HepG2 (cell line): Measurements from ENCODE around the gene RBM8A. TPM values are rescaled to one million over a fixed set of nuclear protein-coding genes. Genes with fewer than 3 reads are reported as not detected.

ENCODE experiments used
- BCL6 ChIP-seq: IDR thresholded peaks from 2 replicates; pipeline ENCODE4 v1.6.1; 2016; ENCODE audit warnings: missing genetic modification reagents, missing compliant biosample characterization
- CREB1 ChIP-seq, 2 experiments: fragments of 450-650 bp in 1 of 2; IDR thresholded peaks; 2 replicates each; pipeline ENCODE4 v1.6.1; 2016 to 2017; ENCODE audit warnings: control low read depth in 1 of 2, mild to moderate bottlenecking in 1 of 2, missing compliant biosample characterization in 1 of 2, missing genetic modification characterization in 1 of 2
- FOXA3 ChIP-seq: IDR thresholded peaks from 2 replicates; pipeline ENCODE4 v1.6.1; 2016; ENCODE audit warnings: missing genetic modification reagents, missing compliant biosample characterization
- HNRNPUL1 ChIP-seq: fragments of 200-400 bp; formaldehyde crosslinking; IDR thresholded peaks from 2 replicates; pipeline ENCODE4 v1.6.1; 2017; ENCODE audit warnings: low read depth, mild to moderate bottlenecking, low read length, moderate library complexity
- JDP2 ChIP-seq: sonication (generic); formaldehyde crosslinking; IDR thresholded peaks from 2 replicates; pipeline ENCODE4 v1.8.1; 2022; ENCODE audit warnings: missing genetic modification reagents, borderline replicate concordance
- KDM5B ChIP-seq: sonication (generic); formaldehyde crosslinking; IDR thresholded peaks from 2 replicates; pipeline ENCODE4 v1.4.0; 2020; ENCODE audit warnings: missing genetic modification reagents, mild to moderate bottlenecking, borderline replicate concordance
- MAF1 ChIP-seq: sonication (generic); formaldehyde crosslinking; IDR thresholded peaks from 2 replicates; pipeline ENCODE4 v1.5.0; 2020; ENCODE audit warnings: missing genetic modification reagents, borderline replicate concordance
- MAFG ChIP-seq: sonication (generic); formaldehyde crosslinking; IDR thresholded peaks from 2 replicates; pipeline ENCODE4 v1.5.1; 2020; ENCODE audit warnings: mild to moderate bottlenecking, missing genetic modification reagents
- NFKB2 ChIP-seq: sonication (generic); formaldehyde crosslinking; IDR thresholded peaks from 2 replicates; pipeline ENCODE4 v1.4.0; 2020; ENCODE audit warnings: missing genetic modification reagents, borderline replicate concordance
- YEATS2 ChIP-seq: sonication (generic); formaldehyde crosslinking; IDR thresholded peaks from 2 replicates; pipeline ENCODE4 v1.4.0; 2020; ENCODE audit warnings: missing genetic modification reagents, borderline replicate concordance
- ZBTB1 ChIP-seq: sonication (generic); formaldehyde crosslinking; IDR thresholded peaks from 2 replicates; pipeline ENCODE4 v1.4.0; 2020; ENCODE audit warnings: missing genetic modification reagents, borderline replicate concordance
- ZFP90 ChIP-seq: sonication (generic); formaldehyde crosslinking; IDR thresholded peaks from 2 replicates; pipeline ENCODE4 v1.8.0; 2022; ENCODE audit warnings: missing genetic modification reagents, mild to moderate bottlenecking, inconsistent platforms, borderline replicate concordance
- ZNF124 ChIP-seq: sonication (generic); formaldehyde crosslinking; IDR thresholded peaks from 2 replicates; pipeline ENCODE4 v1.4.0; 2020; ENCODE audit warnings: missing genetic modification reagents
- ZNF232 ChIP-seq: sonication (generic); formaldehyde crosslinking; IDR thresholded peaks from 2 replicates; pipeline ENCODE4 v1.4.0; 2020; ENCODE audit warnings: missing genetic modification reagents, borderline replicate concordance
- ZNF256 ChIP-seq: sonication (generic); formaldehyde crosslinking; conservative IDR thresholded peaks from 2 replicates; pipeline ENCODE4 v1.4.0; 2020; ENCODE audit warnings: missing genetic modification reagents
- ZNF30 ChIP-seq: sonication (generic); formaldehyde crosslinking; IDR thresholded peaks from 2 replicates; pipeline ENCODE4 v1.5.0; 2020; ENCODE audit warnings: mild to moderate bottlenecking, missing genetic modification reagents
- ZNF546 ChIP-seq: sonication (generic); formaldehyde crosslinking; conservative IDR thresholded peaks from 2 replicates; pipeline ENCODE4 v1.8.1; 2023; ENCODE audit warnings: mild to moderate bottlenecking, missing genetic modification reagents
- ZNF556 ChIP-seq: sonication (generic); formaldehyde crosslinking; IDR thresholded peaks from 2 replicates; pipeline ENCODE4 v1.4.0; 2020; ENCODE audit warnings: mild to moderate bottlenecking, missing genetic modification reagents, borderline replicate concordance
- ZNF557 ChIP-seq: sonication (generic); formaldehyde crosslinking; IDR thresholded peaks from 2 replicates; pipeline ENCODE4 v1.4.0; 2020; ENCODE audit warnings: missing genetic modification reagents
- ZNF746 ChIP-seq: sonication (generic); formaldehyde crosslinking; IDR thresholded peaks from 2 replicates; pipeline ENCODE4 v1.8.0; 2022; ENCODE audit warnings: mild to moderate bottlenecking, missing genetic modification reagents
- ZNF879 ChIP-seq: sonication (generic); formaldehyde crosslinking; IDR thresholded peaks from 2 replicates; pipeline ENCODE4 v1.8.1; 2023; ENCODE audit warnings: missing genetic modification reagents
- polyA plus RNA-seq, 8 experiments: library from polyadenylated mRNA; depleted of rRNA in 3 of 8; stranded (reverse) in 7 of 8; unstranded in 1 of 8; fragments of >200 nt; fragmentation: Illumina TruSeq in 4 of 8; extraction: Trizol in 4 of 8; gene quantifications; 2 replicates each; pipeline versions ENCODE4 v1.2.1 to v1.2.3, GENCODE V29; 2011 to 2016; ENCODE audit warnings: low read depth in 4 of 8, missing spikeins in 1 of 8, mixed read lengths in 1 of 8; ENCODE audit not compliant: insufficient read depth in 1 of 8
- total RNA-seq, 5 experiments: library from RNA; depleted of rRNA; stranded (reverse); fragments of >200 nt; fragmentation: Illumina TruSeq; extraction: Trizol; gene quantifications; 2 replicates each; pipeline ENCODE4 v1.2.3, GENCODE V29; 2016; ENCODE audit warnings: low read depth in 1 of 5
- TF ChIP-seq, protein P1 (sequence below): IDR thresholded peaks from 2 replicates; pipeline ENCODE4 v1.6.1; 2012; ENCODE audit warnings: inconsistent platforms
- TF ChIP-seq, protein P2 (sequence below): sonication (generic); formaldehyde crosslinking; IDR thresholded peaks from 2 replicates; pipeline ENCODE4 v1.8.1; 2023; ENCODE audit warnings: mild to moderate bottlenecking, inconsistent platforms, moderate library complexity, missing genetic modification reagents, borderline replicate concordance
- TF ChIP-seq, protein P3 (sequence below): sonication (generic); formaldehyde crosslinking; IDR thresholded peaks from 2 replicates; pipeline ENCODE4 v1.4.0; 2020; ENCODE audit warnings: missing genetic modification reagents
- TF ChIP-seq, protein P4 (sequence below): sonication (generic); formaldehyde crosslinking; IDR thresholded peaks from 2 replicates; pipeline ENCODE4 v1.4.0; 2020; ENCODE audit warnings: missing genetic modification reagents

RBM8A gene
- total and polyA plus RNA-seq, 2 of the 13 experiments (the other 11 are each of a cell fraction or from before 2014, with no cell fraction given) = 106 to 162 TPM

DNA sequence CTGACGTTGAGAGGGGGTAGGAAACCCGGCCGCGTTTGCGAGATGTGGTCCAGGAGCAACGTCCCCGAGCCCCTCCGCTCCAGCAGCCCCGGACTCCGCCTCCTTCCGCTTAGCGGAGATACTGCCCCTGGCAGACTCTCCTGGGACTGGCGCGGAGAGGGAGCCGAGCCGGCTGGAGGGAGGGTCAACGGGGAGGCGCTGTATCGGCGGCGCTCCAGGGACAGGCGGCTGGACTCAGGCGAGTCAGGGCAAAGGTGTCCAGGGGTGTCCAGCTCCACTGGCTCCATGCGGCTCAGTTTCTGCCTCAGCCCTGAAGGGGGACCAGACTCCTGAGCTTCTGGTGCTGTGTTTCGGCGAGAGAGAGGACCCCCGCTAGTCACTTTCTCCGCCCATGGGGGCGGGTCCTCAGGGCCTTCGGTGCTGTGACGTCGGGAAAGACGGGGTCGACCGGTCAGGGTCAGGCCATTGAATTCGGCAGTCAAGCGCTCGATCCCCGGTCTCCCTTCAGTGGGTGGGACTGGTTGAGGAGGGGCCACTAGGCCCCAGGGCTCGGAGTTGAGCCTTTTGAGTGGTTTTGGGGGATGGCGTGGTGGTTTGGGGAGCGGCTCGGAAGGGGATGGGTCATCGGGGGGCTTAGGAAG is 33.3 kb upstream of the RBM8A start (continued):
- 0 out of 2 replicates have a peak, but pooled peaks have one; percentile 54 for TF ChIP-seq ZFP90
- TF ChIP-seq, protein P1, sequence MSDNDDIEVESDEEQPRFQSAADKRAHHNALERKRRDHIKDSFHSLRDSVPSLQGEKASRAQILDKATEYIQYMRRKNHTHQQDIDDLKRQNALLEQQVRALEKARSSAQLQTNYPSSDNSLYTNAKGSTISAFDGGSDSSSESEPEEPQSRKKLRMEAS = peak; percentile 37; the same call in 1 of the 2 replicates
- no peak for TF ChIP-seq YEATS2 (CRISPR knock-in tag)
- TF ChIP-seq, protein P2, sequence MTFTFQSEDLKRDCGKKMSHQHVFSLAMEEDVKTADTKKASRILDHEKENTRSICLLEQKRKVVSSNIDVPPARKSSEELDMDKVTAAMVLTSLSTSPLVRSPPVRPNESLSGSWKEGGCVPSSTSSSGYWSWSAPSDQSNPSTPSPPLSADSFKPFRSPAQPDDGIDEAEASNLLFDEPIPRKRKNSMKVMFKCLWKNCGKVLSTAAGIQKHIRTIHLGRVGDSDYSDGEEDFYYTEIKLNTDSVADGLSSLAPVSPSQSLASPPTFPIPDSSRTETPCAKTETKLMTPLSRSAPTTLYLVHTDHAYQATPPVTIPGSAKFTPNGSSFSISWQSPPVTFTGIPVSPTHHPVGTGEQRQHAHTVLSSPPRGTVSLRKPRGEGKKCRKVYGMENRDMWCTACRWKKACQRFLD (CRISPR knock-in tag) = no peak
- no peak for TF ChIP-seq ZNF557
- no peak for TF ChIP-seq ZNF879 (CRISPR knock-in tag)
- no peak for TF ChIP-seq HNRNPUL1
- TF ChIP-seq NFKB2 (CRISPR knock-in tag) = peak; percentile 37; the same call in 1 of the 2 replicates
- TF ChIP-seq ZNF746 (CRISPR knock-in tag) = no peak
- TF ChIP-seq MAF1 (CRISPR knock-in tag) = no peak
- no peak for TF ChIP-seq MAFG
- no peak for TF ChIP-seq ZNF30
- no peak for TF ChIP-seq ZNF256 (CRISPR knock-in tag)
- no peak; the same call in 1 of the 2 replicates for TF ChIP-seq KDM5B (CRISPR knock-in tag)
- TF ChIP-seq, protein P3, sequence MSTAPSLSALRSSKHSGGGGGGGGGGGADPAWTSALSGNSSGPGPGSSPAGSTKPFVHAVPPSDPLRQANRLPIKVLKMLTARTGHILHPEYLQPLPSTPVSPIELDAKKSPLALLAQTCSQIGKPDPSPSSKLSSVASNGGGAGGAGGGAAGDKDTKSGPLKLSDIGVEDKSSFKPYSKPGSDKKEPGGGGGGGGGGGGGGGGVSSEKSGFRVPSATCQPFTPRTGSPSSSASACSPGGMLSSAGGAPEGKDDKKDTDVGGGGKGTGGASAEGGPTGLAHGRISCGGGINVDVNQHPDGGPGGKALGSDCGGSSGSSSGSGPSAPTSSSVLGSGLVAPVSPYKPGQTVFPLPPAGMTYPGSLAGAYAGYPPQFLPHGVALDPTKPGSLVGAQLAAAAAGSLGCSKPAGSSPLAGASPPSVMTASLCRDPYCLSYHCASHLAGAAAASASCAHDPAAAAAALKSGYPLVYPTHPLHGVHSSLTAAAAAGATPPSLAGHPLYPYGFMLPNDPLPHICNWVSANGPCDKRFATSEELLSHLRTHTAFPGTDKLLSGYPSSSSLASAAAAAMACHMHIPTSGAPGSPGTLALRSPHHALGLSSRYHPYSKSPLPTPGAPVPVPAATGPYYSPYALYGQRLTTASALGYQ = no peak
- TF ChIP-seq CREB1 (IDR thresholded peaks at IDR 0.05) = peak; percentile 32; the same call in 1 of the 2 replicates
- TF ChIP-seq CREB1 (CRISPR knock-in tag; IDR thresholded peaks at IDR 0.05) = no peak
- no peak for TF ChIP-seq ZBTB1 (CRISPR knock-in tag)
- 0 out of 2 replicates have a peak, but pooled peaks have one; percentile 27 for TF ChIP-seq ZNF232
- TF ChIP-seq, protein P4, sequence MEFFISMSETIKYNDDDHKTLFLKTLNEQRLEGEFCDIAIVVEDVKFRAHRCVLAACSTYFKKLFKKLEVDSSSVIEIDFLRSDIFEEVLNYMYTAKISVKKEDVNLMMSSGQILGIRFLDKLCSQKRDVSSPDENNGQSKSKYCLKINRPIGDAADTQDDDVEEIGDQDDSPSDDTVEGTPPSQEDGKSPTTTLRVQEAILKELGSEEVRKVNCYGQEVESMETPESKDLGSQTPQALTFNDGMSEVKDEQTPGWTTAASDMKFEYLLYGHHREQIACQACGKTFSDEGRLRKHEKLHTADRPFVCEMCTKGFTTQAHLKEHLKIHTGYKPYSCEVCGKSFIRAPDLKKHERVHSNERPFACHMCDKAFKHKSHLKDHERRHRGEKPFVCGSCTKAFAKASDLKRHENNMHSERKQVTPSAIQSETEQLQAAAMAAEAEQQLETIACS (CRISPR knock-in tag) = 0 out of 2 replicates have a peak, but pooled peaks have one; percentile 2
- no peak for TF ChIP-seq ZNF124 (CRISPR knock-in tag)
- peak; percentile 31 for TF ChIP-seq FOXA3 (CRISPR knock-in tag)
- no peak for TF ChIP-seq JDP2
- peak; percentile 48; the same call in 1 of the 2 replicates for TF ChIP-seq BCL6
- TF ChIP-seq ZNF556 = no peak
- TF ChIP-seq ZNF546 (CRISPR knock-in tag) = no peak; the same call in 1 of the 2 replicates
